ENCODE results near the gene CRYBB2. TPM values are rescaled to one million over a fixed set of nuclear protein-coding genes. Genes with fewer than 3 reads are reported as not detected.
"Not testable (repeated sequence)": the region's sequence is repeated elsewhere in the genome, so short reads cannot be mapped to it uniquely, and the experiment has no call there.

The CRYBB2 gene
- polyA plus RNA-seq, 3 donors, result not detected

- peaks cover 7 to 15% of the 10 kb centered on the region in 2 donors for H3K9me3 ChIP-seq (replicated peaks in 1 of 2; ENCODE audit: control insufficient read depth in 1 of 2, insufficient read depth in 1 of 2, low read length in 2 of 2)
- Mint-ChIP-seq H3K9me3 (peaks cover 4 to 26% (median 12%) of the 10 kb centered on the region in 7 donors), H3K27me3 (ENCODE audit: low read depth in 3 of 3) (peaks cover 0 to 4% (median 2%) of the 10 kb centered on the region in 3 donors), H3K27ac (no peak overlapping the region), H3K4me1 (no peaks in the 10 kb centered on the region), H3K4me3 (no peak overlapping the region), H3K36me3 (no peaks in the 10 kb centered on the region)
- no peak overlapping the region for H2AFZ ChIP-seq (ENCODE audit: insufficient read depth, low read depth, low read length, poor library complexity, severe bottlenecking)
- H3K79me2 ChIP-seq (ENCODE audit: insufficient read depth, low read length), result no peaks in the 10 kb centered on the region
- no peaks in the 10 kb centered on the region for H3K36me3 ChIP-seq (replicated peaks in 1 of 2; ENCODE audit: control insufficient read depth in 1 of 2, insufficient read depth in 2 of 2, low read length in 2 of 2)
- WGBS (ENCODE audit: insufficient coverage), result 92% methylated on average over 5 of the region's 9 CpGs
- DNase-seq, result no peak
- H3K4me1 ChIP-seq (ENCODE audit: control insufficient read depth in 1 of 2, insufficient read depth in 2 of 2, low read length in 2 of 2), result no peaks in the 10 kb centered on the region
- H3K4me2 ChIP-seq (replicated peaks; ENCODE audit: extremely low read depth, low read length, poor library complexity, severe bottlenecking), result no peak overlapping the region
- no peak for TF ChIP-seq CTCF (IDR thresholded peaks at IDR 0.05)
- intact Hi-C loops (cut with micrococcal nuclease), result no loop called here
- H3K9ac ChIP-seq (ENCODE audit: insufficient read depth, low read length, poor library complexity, severe bottlenecking), result no peak overlapping the region
- no peaks in the 10 kb centered on the region for H4K20me1 ChIP-seq (ENCODE audit: insufficient read depth, low read length)
- no peaks in the 10 kb centered on the region for H3K27me3 ChIP-seq (ENCODE audit: control insufficient read depth in 2 of 2, insufficient read depth in 2 of 2, low read length in 2 of 2)
- no peak overlapping the region for H3K4me3 ChIP-seq (replicated peaks in 1 of 3; ENCODE audit: low read depth in 2 of 3, low read length in 3 of 3)
- H3K27ac ChIP-seq (ENCODE audit: low read depth in 1 of 2, low read length in 2 of 2), result no peak overlapping the region
Measured at GRCh38 chr22:25177895-25178294, 41.5 kb upstream of the CRYBB2 start.

GRCh38 chr22:25178348-25178747 is 41.1 kb upstream of the CRYBB2 start:
- peak overlapping the region; percentile 19 for H3K4me2 ChIP-seq (replicated peaks; ENCODE audit: extremely low read depth, low read length, poor library complexity, severe bottlenecking)
- H3K4me1 Mint-ChIP-seq; H3K36me3 ChIP-seq (replicated peaks in 1 of 2; ENCODE audit: control insufficient read depth in 1 of 2, insufficient read depth in 2 of 2, low read length in 2 of 2); H3K36me3 Mint-ChIP-seq; intact Hi-C loops (cut with micrococcal nuclease); H3K27ac ChIP-seq (ENCODE audit: low read depth in 1 of 2, low read length in 2 of 2); H2AFZ ChIP-seq (ENCODE audit: insufficient read depth, low read depth, low read length, poor library complexity, severe bottlenecking); H3K9ac ChIP-seq (ENCODE audit: insufficient read depth, low read length, poor library complexity, severe bottlenecking); H3K27me3 Mint-ChIP-seq (ENCODE audit: low read depth in 3 of 3); H3K4me1 ChIP-seq (ENCODE audit: control insufficient read depth in 1 of 2, insufficient read depth in 2 of 2, low read length in 2 of 2); H3K27ac Mint-ChIP-seq; H4K20me1 ChIP-seq (ENCODE audit: insufficient read depth, low read length); H3K4me3 Mint-ChIP-seq; H3K79me2 ChIP-seq (ENCODE audit: insufficient read depth, low read length); H3K27me3 ChIP-seq (ENCODE audit: control insufficient read depth in 2 of 2, insufficient read depth in 2 of 2, low read length in 2 of 2); DNase-seq; H3K4me3 ChIP-seq (replicated peaks in 1 of 3; ENCODE audit: low read depth in 2 of 3, low read length in 3 of 3): not testable (repeated sequence)
- peaks cover 4 to 26% (median 12%) of the 10 kb centered on the region in 7 donors for H3K9me3 Mint-ChIP-seq
- 92% methylated on average over 5 of the region's 6 CpGs for WGBS (ENCODE audit: insufficient coverage)
- peaks cover 7 to 15% of the 10 kb centered on the region in 2 donors for H3K9me3 ChIP-seq (replicated peaks in 1 of 2; ENCODE audit: control insufficient read depth in 1 of 2, insufficient read depth in 1 of 2, low read length in 2 of 2)

GRCh38 chr22:25178869-25179631 is 40.4 kb upstream of the CRYBB2 start:
- not testable (repeated sequence) for H3K27me3 Mint-ChIP-seq (ENCODE audit: low read depth in 3 of 3)
- 90% methylated on average over 37 of the region's 63 CpGs for WGBS (ENCODE audit: insufficient coverage)

More at GRCh38 chr22:25178869-25179631, 40.4 kb upstream of the CRYBB2 start:
- H3K9me3 ChIP-seq (replicated peaks in 1 of 2; ENCODE audit: control insufficient read depth in 1 of 2, insufficient read depth in 1 of 2, low read length in 2 of 2), result peaks cover 7 to 15% of the 10 kb centered on the region in 2 donors
- H3K9ac ChIP-seq (ENCODE audit: insufficient read depth, low read length, poor library complexity, severe bottlenecking); intact Hi-C loops (cut with micrococcal nuclease); H3K4me3 Mint-ChIP-seq; DNase-seq; H3K79me2 ChIP-seq (ENCODE audit: insufficient read depth, low read length); H3K36me3 ChIP-seq (replicated peaks in 1 of 2; ENCODE audit: control insufficient read depth in 1 of 2, insufficient read depth in 2 of 2, low read length in 2 of 2); H3K27ac Mint-ChIP-seq; H3K4me1 Mint-ChIP-seq; H3K27ac ChIP-seq (ENCODE audit: low read depth in 1 of 2, low read length in 2 of 2); H3K36me3 Mint-ChIP-seq; H3K4me1 ChIP-seq (ENCODE audit: control insufficient read depth in 1 of 2, insufficient read depth in 2 of 2, low read length in 2 of 2); H4K20me1 ChIP-seq (ENCODE audit: insufficient read depth, low read length); H3K27me3 ChIP-seq (ENCODE audit: control insufficient read depth in 2 of 2, insufficient read depth in 2 of 2, low read length in 2 of 2); H3K4me2 ChIP-seq (replicated peaks; ENCODE audit: extremely low read depth, low read length, poor library complexity, severe bottlenecking); H2AFZ ChIP-seq (ENCODE audit: insufficient read depth, low read depth, low read length, poor library complexity, severe bottlenecking): not testable (repeated sequence)
- H3K9me3 Mint-ChIP-seq, result peaks cover 4 to 26% (median 12%) of the 10 kb centered on the region in 7 donors
- H3K4me3 ChIP-seq (replicated peaks in 1 of 3; ENCODE audit: low read depth in 2 of 3, low read length in 3 of 3), result peak overlapping the region in 1 of 3 experiments; percentile 20
